IMR-90 (cell line): ENCODE measurements around the gene CPT1A. TPM values are rescaled to one million over a fixed set of nuclear protein-coding genes. Genes with fewer than 3 reads are reported as not detected.

Experiments used
- ATAC-seq: fragments of 200-7000 bp; cut with Tn5 transposase; 2 replicates; pipeline ENCODE4 v1.9.1; 2020; ENCODE audit warnings: low read depth, mild to moderate bottlenecking, moderate library complexity
- BruUV-seq: library from RNA; stranded (reverse); fragments of 400-500 nt; replicated peaks from 2 replicates; lab custom pipeline; 2021; lab: Mats Ljungman, UMichigan
- CTCF ChIA-PET: fragments of 300-600 bp; formaldehyde crosslinking; extraction: SDS; loops from one replicate; lab custom pipeline; 2021; ENCODE audit warnings: antibody characterized with exemption; lab: Yijun Ruan, JAX
- POLR2A ChIA-PET: fragments of 300-600 bp; sonication (Branson Sonifier 250); formaldehyde crosslinking; loops from one replicate; lab custom pipeline; 2022; ENCODE audit warnings: antibody characterized with exemption; ENCODE audit not compliant: unreplicated experiment; lab: Charles Lee
- DNase-seq: peaks from one replicate; pipeline ENCODE4 v3.0.0; 2013
- H2AFZ ChIP-seq: replicated peaks from 2 replicates; pipeline ENCODE3; 2013; ENCODE audit warnings: low read length, mild to moderate bottlenecking; ENCODE audit not compliant: poor library complexity
- H2AK5ac ChIP-seq: 2 replicates; pipeline ENCODE4 v1.6.1; 2013; ENCODE audit warnings: low read depth, low read length, inconsistent platforms
- H2AK9ac ChIP-seq: replicated peaks from 2 replicates; pipeline ENCODE3; 2013; ENCODE audit warnings: mild to moderate bottlenecking, low read depth, low read length, moderate library complexity; ENCODE audit not compliant: poor library complexity
- H2BK120ac ChIP-seq: 2 replicates; pipeline ENCODE4 v1.6.1; 2013; ENCODE audit warnings: low read depth, low read length, inconsistent platforms
- H2BK15ac ChIP-seq: 3 replicates; pipeline ENCODE4 v1.6.1; 2013; ENCODE audit warnings: low read depth, low read length, inconsistent platforms
- H2BK20ac ChIP-seq: 2 replicates; pipeline ENCODE4 v1.6.1; 2013; ENCODE audit warnings: low read depth, mild to moderate bottlenecking, inconsistent platforms, low read length, moderate library complexity
- H2BK5ac ChIP-seq: 2 replicates; pipeline ENCODE4 v1.6.1; 2013; ENCODE audit warnings: mild to moderate bottlenecking, low read depth, low read length, inconsistent platforms; ENCODE audit not compliant: poor library complexity, severe bottlenecking
- H3K14ac ChIP-seq: replicated peaks from 2 replicates; pipeline ENCODE4 v1.6.1; 2013; ENCODE audit warnings: low read depth, low read length, inconsistent platforms
- H3K18ac ChIP-seq: 2 replicates; pipeline ENCODE4 v1.6.1; 2013; ENCODE audit warnings: low read depth, low read length, control low read depth
- H3K23ac ChIP-seq: 2 replicates; pipeline ENCODE4 v1.6.1; 2013; ENCODE audit warnings: low read depth, low read length, inconsistent platforms
- H3K27ac ChIP-seq: 2 replicates; pipeline ENCODE4 v1.5.1; 2013; ENCODE audit warnings: mild to moderate bottlenecking, control low read depth, low read length; ENCODE audit not compliant: insufficient read depth
- H3K27me3 ChIP-seq: 2 replicates; pipeline ENCODE4 v1.6.1; 2013; ENCODE audit warnings: low read length; ENCODE audit not compliant: control insufficient read depth, insufficient read depth
- H3K36me3 ChIP-seq: 2 replicates; pipeline ENCODE4 v1.6.1; 2013; ENCODE audit warnings: low read length, mixed read lengths; ENCODE audit not compliant: control insufficient read depth, insufficient read depth
- H3K4ac ChIP-seq: 2 replicates; pipeline ENCODE4 v1.6.1; 2013; ENCODE audit warnings: low read depth, low read length, inconsistent platforms
- H3K4me1 ChIP-seq: 2 replicates; pipeline ENCODE4 v1.6.1; 2013; ENCODE audit warnings: low read length, mixed read lengths; ENCODE audit not compliant: control insufficient read depth, insufficient read depth
- H3K4me2 ChIP-seq: 2 replicates; pipeline ENCODE4 v1.6.1; 2013; ENCODE audit warnings: low read depth, mild to moderate bottlenecking, control low read depth, low read length, moderate library complexity
- H3K4me3 ChIP-seq: 2 replicates; pipeline ENCODE4 v1.5.1; 2013; ENCODE audit warnings: low read depth, mild to moderate bottlenecking, control low read depth, low read length, moderate library complexity; ENCODE audit not compliant: insufficient read depth
- H3K56ac ChIP-seq: 2 replicates; pipeline ENCODE4 v1.6.1; 2013; ENCODE audit warnings: low read length, inconsistent platforms; ENCODE audit not compliant: insufficient read depth; ENCODE audit errors: extremely low read depth
- H3K79me1 ChIP-seq, 2 experiments: 2 replicates each; pipeline ENCODE4 v1.6.1; 2013; ENCODE audit warnings: low read length in 2 of 2, inconsistent platforms in 1 of 2, low read depth in 1 of 2
- H3K9ac ChIP-seq: 2 replicates; pipeline ENCODE4 v1.6.1; 2013; ENCODE audit warnings: low read depth, low read length, control low read depth
- H3K9me1 ChIP-seq: 2 replicates; pipeline ENCODE4 v1.6.1; 2013; ENCODE audit warnings: low read length, inconsistent platforms; ENCODE audit not compliant: insufficient read depth
- H3K9me3 ChIP-seq: 2 replicates; pipeline ENCODE4 v1.6.1; 2013; ENCODE audit warnings: low read length; ENCODE audit not compliant: control insufficient read depth, insufficient read depth
- H4K20me1 ChIP-seq: 2 replicates; pipeline ENCODE4 v1.6.1; 2013; ENCODE audit warnings: low read length, inconsistent platforms; ENCODE audit not compliant: insufficient read depth
- H4K5ac ChIP-seq: 2 replicates; pipeline ENCODE4 v1.6.1; 2013; ENCODE audit warnings: mild to moderate bottlenecking, low read depth, low read length, control low read depth
- H4K8ac ChIP-seq, 2 experiments: 2 replicates each; pipeline ENCODE4 v1.6.1; 2013; ENCODE audit warnings: low read depth in 2 of 2, low read length in 2 of 2, control low read depth in 1 of 2, inconsistent platforms in 1 of 2
- H4K91ac ChIP-seq: 2 replicates; pipeline ENCODE4 v1.6.1; 2013; ENCODE audit warnings: low read depth, low read length, inconsistent platforms; ENCODE audit not compliant: insufficient read depth
- BHLHE40 ChIP-seq: fragments of 150-350 bp; IDR thresholded peaks from 2 replicates; pipeline ENCODE4 v1.6.1; 2016; ENCODE audit warnings: mild to moderate bottlenecking, low read depth, low read length
- CEBPB ChIP-seq: IDR thresholded peaks from 2 replicates; pipeline ENCODE4 v1.6.1; 2012; ENCODE audit warnings: low read depth, low read length, improper control_type of control experiment
- CHD1 ChIP-seq: IDR thresholded peaks from 2 replicates; pipeline ENCODE4 v1.6.1; 2012; ENCODE audit warnings: low read depth, low read length, improper control_type of control experiment
- CTCF ChIP-seq: conservative IDR thresholded peaks from 2 replicates; pipeline ENCODE4 v1.5.1; 2012; ENCODE audit warnings: mild to moderate bottlenecking, low read depth, low read length, improper control_type of control experiment
- ELK1 ChIP-seq: fragments of 150-350 bp; IDR thresholded peaks from 2 replicates; pipeline ENCODE4 v1.6.1; 2016; ENCODE audit warnings: low read depth, mild to moderate bottlenecking, low read length, moderate library complexity, borderline replicate concordance
- FOS ChIP-seq: fragments of 150-350 bp; IDR thresholded peaks from 2 replicates; pipeline ENCODE4 v1.6.1; 2016; ENCODE audit warnings: low read depth, low read length
- MAFK ChIP-seq: IDR thresholded peaks from 2 replicates; pipeline ENCODE4 v1.6.1; 2012; ENCODE audit warnings: low read depth, low read length, improper control_type of control experiment
- MAZ ChIP-seq: IDR thresholded peaks from 2 replicates; pipeline ENCODE4 v1.6.1; 2012; ENCODE audit warnings: low read depth, mild to moderate bottlenecking, low read length, improper control_type of control experiment, moderate library complexity, borderline replicate concordance
- MXI1 ChIP-seq: IDR thresholded peaks from 2 replicates; pipeline ENCODE4 v1.6.1; 2012; ENCODE audit warnings: low read depth, mild to moderate bottlenecking, low read length, moderate library complexity, borderline replicate concordance
- NFE2L2 ChIP-seq: fragments of 150-350 bp; IDR thresholded peaks from 2 replicates; pipeline ENCODE4 v1.6.1; 2016; ENCODE audit warnings: low read depth, mild to moderate bottlenecking, low read length
- POLR2A ChIP-seq: IDR thresholded peaks from 2 replicates; pipeline ENCODE4 v1.6.1; 2012; ENCODE audit warnings: mild to moderate bottlenecking, low read depth, low read length
- RAD21 ChIP-seq: IDR thresholded peaks from 2 replicates; pipeline ENCODE4 v1.6.1; 2012; ENCODE audit warnings: low read length, improper control_type of control experiment
- RCOR1 ChIP-seq: IDR thresholded peaks from 2 replicates; pipeline ENCODE4 v1.6.1; 2012; ENCODE audit warnings: mild to moderate bottlenecking, low read length, improper control_type of control experiment; ENCODE audit not compliant: insufficient replicate concordance
- RFX5 ChIP-seq: IDR thresholded peaks from 2 replicates; pipeline ENCODE4 v1.8.0; 2012; ENCODE audit warnings: low read depth, mild to moderate bottlenecking, low read length, moderate library complexity
- SMC3 ChIP-seq: fragments of 150-350 bp; IDR thresholded peaks from 2 replicates; pipeline ENCODE4 v1.6.1; 2016; ENCODE audit warnings: low read depth, mild to moderate bottlenecking, antibody characterized with exemption, low read length, moderate library complexity
- WGBS, 2 experiments: methylation state at CpG; one replicate each; pipeline versions ENCODE4 v1.1.5 to v1.1.7; 2013; ENCODE audit warnings: missing lambda C conversion rate in 2 of 2; ENCODE audit not compliant: insufficient read length in 1 of 2; ENCODE audit errors: extremely low coverage in 2 of 2; 5-methylcytosine and 5-hydroxymethylcytosine counted together
- dilution Hi-C: fragments of 300-500 bp; cut with HindIII; formaldehyde crosslinking; loops from one replicate; pipeline ENCODE4 v1.14.3; 2018; ENCODE audit warnings: low sequenced_read_pairs; ENCODE audit not compliant: unreplicated experiment
- in situ Hi-C: fragments of 300-500 bp; cut with MboI; formaldehyde crosslinking; loops from 3 replicates; pipeline ENCODE4 v1.14.3; 2019; ENCODE audit warnings: low sequenced_read_pairs, inconsistent platforms, mixed read lengths
- intact Hi-C: fragments of 100-400 bp; cut with micrococcal nuclease; formaldehyde crosslinking; loops from 2 replicates; pipeline ENCODE4 v1.10.0; 2022
- polyA plus RNA-seq, 3 experiments: library from polyadenylated mRNA; depleted of rRNA; stranded (reverse); fragments of >200 nt; gene quantifications; 2 replicates each; pipeline ENCODE4 v1.2.3, GENCODE V29; 2012; ENCODE audit warnings: low replicate concordance in 1 of 3
- total RNA-seq: library from RNA; depleted of rRNA; stranded (reverse); fragments of >200 nt; gene quantifications from 2 replicates; pipeline ENCODE4 v1.2.3, GENCODE V29; 2012
- TF ChIP-seq, protein P1 (sequence below): fragments of 150-350 bp; IDR thresholded peaks from 2 replicates; pipeline ENCODE4 v1.6.1; 2017; ENCODE audit warnings: mild to moderate bottlenecking, antibody characterized with exemption, low read length, low read depth

The CPT1A gene
- total and polyA plus RNA-seq, 2 of the 4 experiments (the other 2 are of a cell fraction): 15.4 to 21.3 TPM

DNA sequence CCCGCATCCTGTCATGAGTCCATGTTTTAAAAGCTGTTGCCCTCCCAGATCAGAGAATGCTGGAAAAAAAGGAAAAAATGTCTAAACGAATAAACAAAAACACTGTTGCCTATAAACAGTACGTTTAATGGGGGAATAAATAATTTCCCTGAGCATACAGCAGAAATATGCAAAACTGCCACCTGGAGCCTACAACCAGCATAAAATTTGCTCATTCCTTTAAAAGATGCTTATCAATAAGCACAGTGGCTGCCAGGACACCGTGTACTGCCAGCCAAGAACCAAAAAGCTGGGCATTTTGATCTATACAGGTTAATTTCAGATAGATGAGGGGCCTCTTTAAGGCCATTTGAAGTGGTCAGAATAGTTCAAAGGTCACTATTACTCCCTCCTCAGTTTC lies 5.7 kb upstream of the CPT1A start:
- Histone ChIP-seq H3K23ac (no peak overlapping the region), H2AK9ac (no peak overlapping the region), H3K9me1 (no peaks in the 10 kb centered on the region), H2AFZ (no peak overlapping the region), H3K56ac (no peak overlapping the region), H2BK15ac (no peak overlapping the region), H3K79me1 (no peaks in the 10 kb centered on the region), H3K9me3 (no peaks in the 10 kb centered on the region), H3K4me2 (no peak overlapping the region), H4K20me1 (no peaks in the 10 kb centered on the region), H4K91ac (no peak overlapping the region), H3K4me1 (no peaks in the 10 kb centered on the region), H2BK120ac (no peak overlapping the region), H3K4ac (no peak overlapping the region), H4K8ac (no peak overlapping the region), H4K5ac (no peak overlapping the region), H2AK5ac (no peak overlapping the region), H3K4me3 (no peak overlapping the region), H3K18ac (no peak overlapping the region), H3K27me3 (peaks cover 29% of the 10 kb centered on the region), H3K9ac (no peak overlapping the region), H2BK20ac (no peak overlapping the region), H3K36me3 (no peaks in the 10 kb centered on the region), H3K14ac (no peak overlapping the region), H2BK5ac (no peak overlapping the region), H3K27ac (no peak overlapping the region)
- intact Hi-C loops: no loop called here
- no CpG with 5 or more reads among the region's 4 CpGs for WGBS, 2 experiments
- no TSS peak for BruUV-seq
- TF ChIP-seq MXI1 (no peak), RFX5 (no peak), SMC3 (no peak), CTCF (no peak), BHLHE40 (no peak), ELK1 (no peak), NFE2L2 (no peak), POLR2A (no peak), MAZ (no peak), CHD1 (no peak), RAD21 (no peak), MAFK (no peak), FOS (no peak), CEBPB (no peak), RCOR1 (no peak)
- TF ChIP-seq, protein P1, sequence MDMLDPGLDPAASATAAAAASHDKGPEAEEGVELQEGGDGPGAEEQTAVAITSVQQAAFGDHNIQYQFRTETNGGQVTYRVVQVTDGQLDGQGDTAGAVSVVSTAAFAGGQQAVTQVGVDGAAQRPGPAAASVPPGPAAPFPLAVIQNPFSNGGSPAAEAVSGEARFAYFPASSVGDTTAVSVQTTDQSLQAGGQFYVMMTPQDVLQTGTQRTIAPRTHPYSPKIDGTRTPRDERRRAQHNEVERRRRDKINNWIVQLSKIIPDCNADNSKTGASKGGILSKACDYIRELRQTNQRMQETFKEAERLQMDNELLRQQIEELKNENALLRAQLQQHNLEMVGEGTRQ: no peak
- POLR2A ChIA-PET: no interaction called here
- no peak for ATAC-seq
- in situ Hi-C loops: no loop called here
- CTCF ChIA-PET: no interaction called here
- dilution Hi-C loops: no loop called here
- no peak for DNase-seq
